CD1c-positive myeloid dendritic cell (primary cell): ENCODE measurements around the gene EXOC4.
"Not testable (repeated sequence)": the region's sequence is repeated elsewhere in the genome, so short reads cannot be mapped to it uniquely, and the experiment has no call there.

ENCODE experiments used
- DNase-seq: peaks from one replicate; pipeline ENCODE4 v3.0.0-alpha.2; 2016; ENCODE audit errors: extremely low spot score

The EXOC4 gene

GRCh38 chr7:133623721-133624120 is 370.8 kb downstream of the EXOC4 start:
- no peak for DNase-seq

- DNase-seq = no peak
Observed at GRCh38 chr7:133625046-133625445, 372.2 kb downstream of the EXOC4 start.

- no peak for DNase-seq
Observed at GRCh38 chr7:133629701-133630100, 376.8 kb downstream of the EXOC4 start.

DNA sequence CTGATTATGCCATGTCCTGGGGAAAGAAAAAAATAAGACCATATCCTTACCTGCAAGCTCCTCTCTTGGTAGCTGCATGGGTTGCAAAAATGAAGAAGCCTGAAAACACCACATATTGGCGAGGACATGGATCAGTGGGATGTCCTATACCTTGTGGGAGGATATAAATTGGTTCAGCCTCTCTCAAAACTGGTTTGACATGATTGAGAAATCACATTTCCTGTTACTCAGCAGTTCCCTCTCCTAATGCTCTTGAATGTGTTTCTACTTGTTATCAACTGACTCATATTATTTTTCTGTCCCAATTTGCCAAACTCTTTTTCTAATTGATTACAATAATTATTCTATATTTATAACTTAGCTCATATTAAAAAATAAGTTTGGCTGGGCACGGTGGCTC is 380.2 kb downstream of the EXOC4 start:
- DNase-seq = peak; percentile 29

DNA sequence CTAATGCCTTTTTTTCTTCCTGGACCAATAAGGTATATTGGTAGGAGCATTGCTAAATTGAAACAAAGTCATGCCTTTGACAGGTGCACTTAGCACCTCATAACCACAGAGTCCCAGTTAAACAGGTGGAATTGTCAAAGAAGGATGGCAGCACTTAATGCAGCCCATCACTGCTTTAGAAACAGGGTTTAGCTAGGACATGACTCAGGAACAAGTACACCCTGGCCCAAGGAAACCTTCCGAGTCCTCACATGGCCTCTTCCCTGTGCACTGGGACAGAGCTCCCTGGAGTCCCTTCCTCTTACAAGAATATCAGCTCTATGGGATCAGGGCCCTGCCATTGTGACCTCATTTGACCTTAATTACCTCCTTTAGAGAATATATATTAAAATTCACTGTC is 382.7 kb downstream of the EXOC4 start:
- DNase-seq = no peak

DNA sequence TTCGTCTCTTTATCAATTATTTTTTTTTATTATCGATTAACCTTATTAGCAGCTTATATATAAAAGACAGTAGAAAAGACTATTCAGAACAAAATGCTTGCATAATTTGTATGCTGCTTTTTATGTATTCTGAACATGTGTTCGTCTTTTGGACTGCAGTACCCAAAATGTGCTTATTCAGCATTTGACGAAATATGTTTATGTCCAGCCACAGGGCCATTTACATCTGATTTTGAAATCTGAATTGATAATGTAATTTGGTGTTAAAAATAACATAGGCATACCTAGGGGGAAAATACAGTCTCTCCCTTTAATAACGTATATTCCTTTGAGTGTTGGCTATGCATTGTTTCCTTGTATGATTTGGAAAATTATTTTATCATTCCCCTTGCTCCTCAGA is 386.0 kb downstream of the EXOC4 start:
- DNase-seq = no peak

DNA sequence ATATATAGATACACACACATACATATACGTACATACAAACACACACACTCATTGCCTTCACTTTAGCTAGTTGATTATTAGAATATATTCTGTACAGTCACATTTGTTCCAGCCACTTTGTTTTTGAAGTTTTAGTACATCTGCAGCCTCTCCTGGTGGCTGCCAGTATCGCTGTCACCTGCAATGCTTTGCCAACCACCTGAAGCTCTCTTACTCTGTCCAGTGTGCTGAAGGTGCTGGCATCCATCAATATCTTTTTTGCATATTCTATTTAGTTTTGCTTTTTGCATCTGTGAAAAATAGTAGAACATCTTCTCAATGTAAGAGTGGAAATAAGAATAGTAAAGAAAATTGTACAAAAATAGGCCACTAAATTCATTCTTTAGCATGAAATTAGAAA is 388.6 kb downstream of the EXOC4 start:
- DNase-seq = no peak

DNA sequence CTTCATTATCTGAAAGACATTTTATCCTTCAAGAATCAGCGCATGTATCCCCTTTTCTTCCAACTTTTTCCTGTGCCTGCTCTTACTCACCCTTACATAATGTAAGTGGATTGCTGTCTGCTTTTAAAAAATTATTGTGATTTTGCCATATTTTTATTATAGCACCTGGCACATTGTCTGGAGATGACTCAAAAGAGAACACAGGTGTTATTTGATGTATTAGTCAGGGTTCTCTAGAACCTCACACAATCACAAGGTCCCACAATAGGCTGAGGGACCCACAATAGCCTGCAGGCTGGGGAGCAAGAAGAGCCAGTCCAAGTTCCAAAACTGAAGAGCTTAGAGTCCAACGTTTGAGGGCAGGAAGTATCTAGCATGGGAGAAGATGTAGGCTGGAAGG is 390.0 kb downstream of the EXOC4 start:
- DNase-seq = no peak

- not testable (repeated sequence) for DNase-seq
Observed at GRCh38 chr7:133643652-133644051, 390.8 kb downstream of the EXOC4 start.

- peak; percentile 55 for DNase-seq
Observed at GRCh38 chr7:133645884-133646391, 393.1 kb downstream of the EXOC4 start.

DNA sequence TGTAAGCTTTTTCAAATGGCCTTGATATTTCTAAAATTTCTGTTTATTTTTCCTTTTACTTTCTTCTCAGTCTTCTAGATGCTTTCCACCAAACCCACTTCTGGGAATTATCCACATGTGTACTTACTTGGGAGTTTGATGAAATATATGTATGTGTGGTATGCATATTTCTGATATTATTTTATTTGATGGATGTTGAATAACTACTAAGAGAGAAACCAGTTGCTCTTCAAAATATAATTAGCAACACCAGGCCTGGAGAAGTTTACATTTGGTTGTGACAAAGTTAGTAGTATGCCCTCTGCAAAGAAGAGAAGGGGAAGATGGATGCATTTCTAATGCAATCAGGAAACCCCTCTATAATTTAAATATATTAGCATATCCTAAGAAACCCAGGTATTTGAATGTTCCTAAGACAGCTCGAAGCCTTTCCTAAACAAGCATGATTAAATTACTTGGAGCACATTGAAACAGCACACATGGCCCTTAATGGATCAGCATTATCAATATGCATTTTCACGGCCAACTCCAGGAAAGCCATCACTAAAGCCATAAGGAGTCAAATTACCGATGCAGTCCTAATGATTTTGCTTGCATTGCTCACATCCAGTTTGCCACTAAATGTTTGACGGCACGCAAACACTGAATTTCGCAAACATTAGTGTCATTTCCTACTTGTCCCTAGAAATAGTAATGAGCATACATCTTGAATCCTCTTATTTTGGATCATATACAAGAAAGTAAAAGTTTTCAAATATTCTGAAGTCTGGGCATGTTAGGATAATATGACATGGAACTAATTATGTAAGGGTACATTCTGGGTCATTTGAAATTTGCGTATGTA is 393.8 kb downstream of the EXOC4 start:
- peak; percentile 9 for DNase-seq

- no peak for DNase-seq
Observed at GRCh38 chr7:133649593-133649992, 396.7 kb downstream of the EXOC4 start.

DNA sequence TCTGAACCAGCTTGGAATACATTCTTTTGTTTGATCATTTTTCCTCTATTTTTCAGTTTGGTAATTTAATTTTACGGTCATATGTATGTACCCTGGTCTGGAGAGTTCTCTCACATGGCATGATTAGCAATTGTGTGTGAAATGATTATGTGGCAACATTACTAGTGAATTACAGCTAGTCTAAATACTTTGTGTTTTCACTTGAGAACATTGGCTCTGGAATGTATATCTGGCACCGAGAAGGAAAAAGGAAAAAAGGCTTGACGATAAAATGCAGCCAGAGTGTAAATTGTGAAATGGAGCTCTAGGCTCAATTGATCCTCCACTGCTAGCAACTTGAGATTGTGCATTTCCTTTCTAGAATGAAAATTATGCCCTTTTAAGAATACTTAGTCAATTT is 397.2 kb downstream of the EXOC4 start:
- DNase-seq = no peak

- peak; percentile 32 for DNase-seq
Observed at GRCh38 chr7:133650487-133651300, 397.8 kb downstream of the EXOC4 start.

GRCh38 chr7:133652547-133652946 is 399.7 kb downstream of the EXOC4 start:
- no peak for DNase-seq

DNA sequence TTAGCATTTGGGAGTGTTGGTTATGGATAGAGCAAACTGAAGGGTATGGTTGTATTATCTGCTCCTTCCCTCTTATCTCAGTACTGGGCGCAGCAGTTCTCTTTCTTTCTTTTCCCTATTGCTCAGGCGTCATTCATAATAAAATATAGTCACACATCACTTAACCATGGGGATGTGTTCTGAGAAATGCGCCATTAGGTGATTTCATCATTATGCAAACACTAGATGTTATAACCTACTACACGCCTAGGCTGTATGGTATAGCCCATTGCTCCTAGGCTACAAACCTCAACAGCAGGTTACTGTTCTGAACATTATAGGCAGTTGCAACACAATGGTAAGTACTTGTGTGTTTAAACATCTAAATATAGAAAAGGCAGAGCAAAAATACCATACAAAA is 401.7 kb downstream of the EXOC4 start:
- DNase-seq = no peak

GRCh38 chr7:133662276-133662675 is 409.4 kb downstream of the EXOC4 start:
- no peak for DNase-seq

- DNase-seq = no peak
Observed at GRCh38 chr7:133662830-133663229, 410.0 kb downstream of the EXOC4 start.

GRCh38 chr7:133664528-133664927 is 411.6 kb downstream of the EXOC4 start:
- DNase-seq = no peak

GRCh38 chr7:133668296-133669060 is 415.6 kb downstream of the EXOC4 start:
- no peak for DNase-seq

- DNase-seq = no peak
Observed at GRCh38 chr7:133669061-133669455, 416.2 kb downstream of the EXOC4 start.

- DNase-seq = no peak
Observed at GRCh38 chr7:133670250-133670649, 417.4 kb downstream of the EXOC4 start.
